Effector memory CD4-positive, alpha-beta T cell (primary cell): ENCODE measurements around the gene OTUD4.
"Not testable (repeated sequence)": the region's sequence is repeated elsewhere in the genome, so short reads cannot be mapped to it uniquely, and the experiment has no call there.

ENCODE experiments used
- DNase-seq, 3 donors: peaks; one replicate each; pipeline ENCODE4 v3.0.0-alpha.2; 2020
- H3K27ac ChIP-seq: 2 replicates; pipeline ENCODE4 v1.7.0; 2013; ENCODE audit warnings: mild to moderate bottlenecking, low read length, moderate library complexity; ENCODE audit not compliant: insufficient read depth, poor library complexity, severe bottlenecking
- H3K27me3 ChIP-seq: replicated peaks from 2 replicates; pipeline ENCODE4 v1.7.0; 2013; ENCODE audit warnings: mild to moderate bottlenecking, low read length; ENCODE audit not compliant: insufficient read depth, control insufficient read depth, poor library complexity, severe bottlenecking
- H3K36me3 ChIP-seq: 2 replicates; pipeline ENCODE4 v1.7.0; 2013; ENCODE audit warnings: mild to moderate bottlenecking, low read length, moderate library complexity; ENCODE audit not compliant: control insufficient read depth, insufficient read depth
- H3K4me1 ChIP-seq: 2 replicates; pipeline ENCODE4 v1.7.0; 2013; ENCODE audit warnings: low read length, mild to moderate bottlenecking; ENCODE audit not compliant: control insufficient read depth, insufficient read depth, poor library complexity, severe bottlenecking
- H3K4me3 ChIP-seq: 2 replicates; pipeline ENCODE4 v1.7.0; 2013; ENCODE audit warnings: low read length, low read depth, mild to moderate bottlenecking; ENCODE audit not compliant: insufficient read depth, poor library complexity, severe bottlenecking
- H3K9me3 ChIP-seq: 2 replicates; pipeline ENCODE4 v1.7.0; 2013; ENCODE audit warnings: mild to moderate bottlenecking, low read length, moderate library complexity; ENCODE audit not compliant: control insufficient read depth
- total RNA-seq, 3 donors: gene quantifications; one replicate each; lab custom pipeline; 2026; lab: John Stamatoyannopoulos, UW

OTUD4 gene
- 116 to 131 (median 128) reads per million in 3 donors for total RNA-seq

DNA sequence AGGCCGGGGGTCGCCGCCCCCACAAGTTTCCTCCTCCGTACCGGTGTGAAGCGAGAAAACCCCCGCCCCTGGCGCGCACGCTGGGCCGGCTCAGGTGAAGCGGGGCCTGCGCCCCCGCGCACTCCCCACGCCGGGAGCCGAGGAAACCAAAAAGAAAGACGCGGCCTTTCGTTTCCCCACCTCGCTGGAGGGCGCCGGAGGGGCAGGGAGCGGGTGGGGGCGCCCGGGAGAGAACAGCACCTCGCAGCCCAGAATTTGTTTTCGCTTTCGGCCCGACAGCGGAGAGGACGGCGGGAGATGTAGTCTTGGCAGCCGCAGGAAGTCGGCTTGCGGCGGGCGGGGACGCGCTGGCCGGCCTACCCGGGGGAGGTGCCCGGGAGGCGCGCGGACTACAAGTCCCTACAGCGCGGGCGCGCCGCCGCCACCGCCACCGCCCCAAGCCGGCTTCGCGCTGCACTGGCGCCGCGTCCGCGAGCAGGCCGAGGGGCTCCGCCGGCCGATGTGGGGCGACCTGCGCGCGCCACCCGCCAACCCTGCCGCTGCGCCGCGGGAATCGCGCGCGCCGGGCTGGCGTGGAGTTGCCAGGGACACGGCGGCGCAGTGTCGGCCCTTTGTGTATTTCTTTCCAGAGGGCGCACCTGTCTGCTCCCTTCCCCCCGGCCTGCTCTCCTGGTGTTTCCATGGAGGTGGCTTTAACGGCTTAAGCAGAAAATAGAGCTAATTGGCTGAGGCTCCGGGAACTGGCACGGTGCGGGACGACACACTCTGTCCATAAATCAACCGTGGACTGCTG lies at the start of gene OTUD4:
OTUD4 (minus strand) TSS at position 292 of the 793 bp plus-strand sequence. CDS start 616 bp downstream, outside the sequence.
- Histone ChIP-seq H3K36me3 (no peaks in the 10 kb centered on the region), H3K27ac (peak within 1 kb of the TSS; percentile 92), H3K4me3 (peak within 1 kb of the TSS; percentile 71), H3K9me3 (no peaks in the 10 kb centered on the region), H3K27me3 (no peaks in the 10 kb centered on the region), H3K4me1 (peaks cover 19% of the 10 kb centered on the region)
- peak; percentile 90 to 93 (median 92) for DNase-seq

- H3K4me1 ChIP-seq, H3K36me3 ChIP-seq, H3K4me3 ChIP-seq, DNase-seq, H3K27ac ChIP-seq, H3K9me3 ChIP-seq, H3K27me3 ChIP-seq: not testable (repeated sequence)
These were observed 42.8 kb upstream of the OTUD4 start for GRCh38 chr4:145223228-145223627.

DNA sequence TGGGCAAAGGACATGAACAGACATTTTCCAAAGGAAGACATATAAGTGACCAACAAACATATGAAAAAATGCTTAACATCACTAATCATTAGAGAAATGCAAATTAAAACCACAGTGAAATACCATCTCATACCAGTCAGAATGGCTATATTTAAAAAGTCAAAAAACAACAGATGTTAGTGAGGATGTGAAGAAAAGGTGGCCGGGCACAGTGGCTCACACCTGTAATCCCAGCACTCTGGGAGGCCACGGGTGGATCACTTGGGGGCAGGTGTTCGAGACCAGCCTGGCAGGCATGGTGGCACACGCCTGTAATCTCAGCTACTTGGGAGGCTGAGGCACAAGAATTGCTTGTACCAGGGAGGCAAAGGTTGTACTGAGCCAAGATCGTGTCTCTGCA lies 41.1 kb upstream of the OTUD4 start:
- not testable (repeated sequence) for H3K27ac ChIP-seq, H3K27me3 ChIP-seq, DNase-seq, H3K4me3 ChIP-seq, H3K36me3 ChIP-seq, H3K4me1 ChIP-seq, H3K9me3 ChIP-seq

DNA sequence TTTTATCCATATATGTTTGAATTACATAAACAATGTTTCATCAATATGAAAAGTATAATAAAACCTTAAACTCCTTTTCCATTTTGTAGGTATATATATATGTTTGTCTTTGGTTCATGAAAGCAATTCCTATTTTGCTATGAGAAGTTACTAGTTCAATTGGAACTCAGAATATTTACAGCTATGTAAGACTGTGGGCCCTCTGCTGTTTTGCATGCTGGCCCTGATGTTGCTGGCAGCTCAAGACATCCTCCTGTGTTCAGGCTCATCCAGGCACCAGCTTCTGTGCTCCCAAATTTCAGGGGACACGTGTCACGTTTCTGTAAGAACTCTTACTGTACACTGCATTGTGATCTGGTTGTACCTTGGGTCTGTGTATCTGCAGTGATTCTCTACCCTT lies 38.7 kb upstream of the OTUD4 start:
- Histone ChIP-seq H3K4me3 (no peak overlapping the region), H3K27me3 (no peaks in the 10 kb centered on the region), H3K9me3 (no peaks in the 10 kb centered on the region), H3K27ac (no peak overlapping the region), H3K36me3 (no peaks in the 10 kb centered on the region), H3K4me1 (no peaks in the 10 kb centered on the region)
- no peak for DNase-seq

- H3K36me3 ChIP-seq = no peaks in the 10 kb centered on the region
- H3K27me3 ChIP-seq = no peaks in the 10 kb centered on the region
- H3K4me1 ChIP-seq = no peaks in the 10 kb centered on the region
- DNase-seq = no peak
- H3K4me3 ChIP-seq = no peak overlapping the region
- H3K9me3 ChIP-seq = no peaks in the 10 kb centered on the region
- no peak overlapping the region for H3K27ac ChIP-seq
These were observed 37.9 kb upstream of the OTUD4 start for GRCh38 chr4:145218251-145218650.

DNA sequence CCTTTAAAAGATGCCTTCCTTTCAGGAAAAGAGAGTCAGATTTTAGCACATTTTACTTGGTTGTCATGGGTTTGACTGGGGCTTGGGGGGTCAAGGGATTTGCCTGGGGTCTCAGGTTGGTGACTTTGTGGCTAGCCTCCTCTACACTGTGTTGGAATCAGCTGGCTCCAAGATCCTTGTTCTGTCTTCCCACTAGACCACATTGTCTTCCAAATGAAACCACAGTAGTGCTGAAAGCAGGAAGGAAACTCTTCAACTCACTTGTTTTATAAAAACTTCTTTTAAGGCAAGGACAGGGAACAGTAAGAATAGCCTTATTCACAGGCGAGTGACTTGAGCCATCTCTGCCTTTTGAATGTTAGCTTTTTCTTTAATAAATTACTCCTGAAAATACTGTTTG lies 37.0 kb upstream of the OTUD4 start:
- Histone ChIP-seq H3K36me3 (no peaks in the 10 kb centered on the region), H3K27me3 (no peaks in the 10 kb centered on the region), H3K4me1 (no peaks in the 10 kb centered on the region), H3K27ac (no peak overlapping the region), H3K4me3 (no peak overlapping the region), H3K9me3 (no peaks in the 10 kb centered on the region)
- DNase-seq = no peak

- H3K4me3 ChIP-seq = no peak overlapping the region
- DNase-seq = no peak
- no peaks in the 10 kb centered on the region for H3K27me3 ChIP-seq
- no peaks in the 10 kb centered on the region for H3K36me3 ChIP-seq
- H3K27ac ChIP-seq = no peak overlapping the region
- H3K9me3 ChIP-seq = no peaks in the 10 kb centered on the region
- H3K4me1 ChIP-seq = no peaks in the 10 kb centered on the region
These were observed 36.1 kb upstream of the OTUD4 start for GRCh38 chr4:145216535-145216934.

- DNase-seq = no peak
- H3K27me3 ChIP-seq = no peaks in the 10 kb centered on the region
- no peaks in the 10 kb centered on the region for H3K9me3 ChIP-seq
- no peaks in the 10 kb centered on the region for H3K36me3 ChIP-seq
- H3K27ac ChIP-seq = no peak overlapping the region
- H3K4me3 ChIP-seq = no peak overlapping the region
- H3K4me1 ChIP-seq = no peaks in the 10 kb centered on the region
These were observed 32.9 kb upstream of the OTUD4 start for GRCh38 chr4:145213245-145213644.

GRCh38 chr4:145207934-145208333 lies 27.5 kb upstream of the OTUD4 start:
- H3K4me1 ChIP-seq = no peaks in the 10 kb centered on the region
- no peak overlapping the region for H3K4me3 ChIP-seq
- H3K9me3 ChIP-seq = no peaks in the 10 kb centered on the region
- no peaks in the 10 kb centered on the region for H3K36me3 ChIP-seq
- H3K27me3 ChIP-seq = no peaks in the 10 kb centered on the region
- no peak overlapping the region for H3K27ac ChIP-seq
- DNase-seq = no peak

DNA sequence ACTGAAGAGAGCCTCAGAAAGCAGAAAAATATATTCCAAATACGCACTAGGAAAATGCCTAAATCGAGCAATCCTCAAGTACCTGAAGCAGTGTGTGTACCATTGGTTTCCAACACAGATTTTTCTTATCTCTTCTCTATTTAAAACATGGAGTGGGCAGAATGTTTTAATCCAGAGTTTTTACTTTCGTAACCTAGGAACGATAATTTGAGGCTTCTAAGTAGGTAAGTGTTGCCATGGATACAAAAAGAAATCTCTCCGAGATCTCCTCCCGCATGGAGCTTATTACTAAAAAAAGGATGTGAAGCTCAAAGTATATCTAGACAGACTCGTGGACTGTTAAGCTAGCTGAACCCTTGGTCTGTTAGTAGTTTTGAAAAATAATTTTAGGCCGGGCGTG lies 23.0 kb upstream of the OTUD4 start:
- Histone ChIP-seq H3K27ac (no peak overlapping the region), H3K9me3 (no peaks in the 10 kb centered on the region), H3K27me3 (peaks cover 4% of the 10 kb centered on the region), H3K36me3 (no peaks in the 10 kb centered on the region), H3K4me1 (no peaks in the 10 kb centered on the region), H3K4me3 (no peak overlapping the region)
- DNase-seq = no peak
